Measurements from ENCODE around the gene HES6. TPM values are rescaled to one million over a fixed set of nuclear protein-coding genes. Genes with fewer than 3 reads are reported as not detected.
"Not testable (repeated sequence)": the region's sequence is repeated elsewhere in the genome, so short reads cannot be mapped to it uniquely, and the experiment has no call there.

The HES6 gene
- total RNA-seq, 1 donor from 2014 or later: 7.2 TPM

DNA sequence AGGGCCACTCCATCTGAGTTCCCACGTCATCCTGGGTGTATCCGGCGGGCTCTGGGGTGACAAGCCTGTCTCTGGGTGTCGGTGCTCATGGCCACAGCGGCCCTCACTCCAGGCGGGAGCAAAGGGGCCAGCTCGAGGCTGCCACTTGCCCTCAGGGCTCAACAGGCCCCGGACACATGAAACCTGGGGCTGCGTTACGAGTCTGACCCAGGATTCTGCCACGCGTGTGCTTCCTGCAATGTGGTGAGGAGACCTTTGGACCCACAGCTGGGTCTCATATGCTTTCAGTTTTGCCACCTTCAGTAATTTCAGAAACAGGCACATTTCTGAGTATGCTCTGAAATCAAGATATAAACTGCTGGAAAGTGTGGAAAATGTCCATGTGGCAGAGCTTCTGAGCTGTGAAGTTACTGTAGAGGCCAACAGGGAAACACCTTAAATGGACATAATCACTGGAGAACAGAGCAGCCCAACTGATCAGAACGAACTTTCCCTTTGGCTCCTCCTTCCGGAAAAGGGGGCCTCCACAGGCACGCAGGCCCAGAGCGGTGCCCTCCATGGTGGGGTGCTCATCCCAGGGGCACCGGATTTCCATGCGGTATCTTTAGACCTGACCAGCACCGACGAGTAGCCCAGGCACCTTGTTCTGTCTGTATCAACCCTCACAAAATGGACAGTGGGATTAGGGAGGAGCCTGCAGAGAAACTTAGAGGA lies 34.5 kb upstream of the HES6 start:
- no peak for DNase-seq (ENCODE audit: extremely low read depth, low read depth, low spot score)

DNA sequence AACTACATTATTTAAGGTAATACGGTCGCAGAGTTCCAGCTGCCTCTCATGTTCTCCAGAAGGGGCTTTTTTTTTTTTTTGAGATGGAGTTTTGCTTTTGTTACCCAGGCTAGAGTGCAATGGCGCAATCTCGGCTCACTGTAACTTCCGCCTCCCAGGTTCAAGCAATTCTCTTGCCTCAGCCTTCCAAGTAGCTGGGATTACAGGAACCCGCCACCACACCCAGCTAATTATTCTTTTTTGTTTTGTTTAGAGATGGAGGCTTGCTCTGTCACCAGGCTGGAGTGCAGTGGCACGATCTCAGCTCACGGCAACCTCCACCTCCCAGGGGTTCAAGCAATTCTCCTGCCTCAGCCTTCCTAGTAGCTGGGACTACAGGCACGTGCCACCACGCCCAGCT lies 33.6 kb upstream of the HES6 start:
- DNase-seq (ENCODE audit: extremely low read depth, low read depth, low spot score): not testable (repeated sequence)

DNA sequence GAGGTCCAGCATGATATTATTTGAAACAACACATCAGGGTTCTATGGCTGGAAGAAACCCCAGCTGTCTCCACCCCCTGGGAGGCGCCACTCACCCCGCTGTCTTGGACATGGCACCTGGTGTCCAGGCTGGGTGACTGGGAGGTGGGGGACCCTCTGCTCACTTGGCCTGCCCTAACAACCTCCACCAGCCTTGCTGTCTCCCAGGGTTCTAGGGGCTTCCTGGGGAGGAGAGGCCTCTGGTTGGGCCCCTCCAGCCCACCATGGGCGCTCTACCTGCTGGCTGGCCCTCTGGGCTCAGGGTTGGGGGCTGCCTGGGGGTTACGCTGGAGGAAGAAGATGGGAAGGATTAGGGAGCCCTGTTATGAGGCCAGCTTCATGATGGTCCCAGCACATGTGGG lies 32.3 kb upstream of the HES6 start:
- DNase-seq (ENCODE audit: extremely low read depth, low read depth, low spot score): no peak

DNA sequence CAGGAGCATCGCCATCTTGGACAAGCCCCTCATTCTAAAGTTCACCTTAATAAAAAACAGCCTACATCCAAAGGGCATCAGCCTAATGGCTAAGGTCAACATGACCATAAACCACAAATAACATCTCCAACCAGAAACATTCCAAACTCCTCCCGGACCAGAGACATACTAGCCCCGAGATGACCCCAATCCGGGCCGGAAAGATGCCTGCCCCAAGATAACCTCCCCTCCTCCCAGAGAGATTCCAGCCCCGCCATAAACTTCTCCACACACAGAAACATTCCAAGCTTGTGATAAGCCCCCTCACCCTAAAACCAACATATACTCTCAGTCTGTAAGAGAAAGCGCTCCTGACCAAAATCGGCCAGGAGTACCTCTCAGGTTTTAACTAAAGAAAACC lies 31.8 kb upstream of the HES6 start:
- DNase-seq (ENCODE audit: extremely low read depth, low read depth, low spot score): not testable (repeated sequence)

DNA sequence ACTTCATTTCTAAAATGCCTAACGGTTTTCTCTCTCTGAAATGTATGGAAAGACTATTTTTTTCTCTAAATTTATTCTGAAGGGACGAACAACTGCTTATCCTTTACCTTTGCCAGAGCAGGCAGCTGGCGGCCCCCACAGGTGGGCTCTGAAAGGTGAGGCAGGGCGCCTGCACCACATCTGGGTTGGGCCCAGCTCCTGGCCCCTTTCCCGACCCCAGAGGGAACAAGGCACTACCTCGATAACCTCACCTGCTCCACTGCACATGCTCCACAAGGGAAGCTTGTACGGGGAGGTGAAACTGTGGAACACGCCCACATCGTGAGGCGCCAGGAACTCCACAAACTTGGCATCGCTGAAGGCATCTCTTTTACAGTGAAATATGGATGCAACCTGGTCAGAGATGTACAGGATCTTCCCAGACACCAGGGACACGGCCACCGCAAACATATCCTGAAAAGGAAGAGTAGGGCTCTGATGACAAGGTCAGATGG lies 31.3 kb upstream of the HES6 start:
- no peak for DNase-seq (ENCODE audit: extremely low read depth, low read depth, low spot score)

DNA sequence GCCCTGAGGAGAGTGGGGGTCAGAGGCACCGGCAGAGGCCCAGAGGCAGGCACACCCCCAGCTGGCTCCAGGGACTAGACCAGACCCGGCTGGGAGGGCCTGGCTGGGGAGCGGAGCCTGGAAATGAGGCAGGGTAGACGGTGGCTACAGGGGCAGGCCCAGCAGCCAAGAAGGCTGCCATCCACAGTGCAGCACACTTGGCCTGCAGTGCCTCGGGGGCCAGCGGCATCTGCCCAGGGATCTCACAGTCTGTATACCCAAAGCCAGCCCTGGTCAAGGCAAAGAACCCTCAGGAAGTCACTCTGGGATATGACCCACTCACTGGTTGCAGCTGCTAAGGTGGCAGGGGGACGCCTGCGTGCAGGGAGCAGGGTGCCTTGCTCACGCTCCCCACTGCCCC lies 30.8 kb upstream of the HES6 start:
- no peak for DNase-seq (ENCODE audit: extremely low read depth, low read depth, low spot score)

DNA sequence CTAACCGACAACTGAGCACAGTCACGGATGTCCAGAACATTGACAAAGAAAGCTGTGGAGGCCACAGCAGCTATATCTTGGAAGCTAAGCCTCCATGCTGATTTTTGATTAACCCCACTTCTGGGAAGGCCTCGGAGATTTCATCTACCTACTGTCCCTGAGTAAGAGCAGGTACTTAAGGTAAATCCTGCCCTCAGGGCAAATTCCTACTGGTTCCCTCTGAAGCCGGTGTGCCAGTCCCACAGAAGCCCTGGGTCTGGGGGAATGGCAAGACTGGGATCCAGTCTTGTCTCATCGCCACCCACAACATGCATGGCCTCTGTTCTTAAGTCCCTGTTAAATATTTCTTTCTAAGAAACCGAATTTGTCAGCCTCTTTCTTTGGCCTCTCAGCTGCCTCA lies 29.9 kb upstream of the HES6 start:
- DNase-seq (ENCODE audit: extremely low read depth, low read depth, low spot score): no peak

DNA sequence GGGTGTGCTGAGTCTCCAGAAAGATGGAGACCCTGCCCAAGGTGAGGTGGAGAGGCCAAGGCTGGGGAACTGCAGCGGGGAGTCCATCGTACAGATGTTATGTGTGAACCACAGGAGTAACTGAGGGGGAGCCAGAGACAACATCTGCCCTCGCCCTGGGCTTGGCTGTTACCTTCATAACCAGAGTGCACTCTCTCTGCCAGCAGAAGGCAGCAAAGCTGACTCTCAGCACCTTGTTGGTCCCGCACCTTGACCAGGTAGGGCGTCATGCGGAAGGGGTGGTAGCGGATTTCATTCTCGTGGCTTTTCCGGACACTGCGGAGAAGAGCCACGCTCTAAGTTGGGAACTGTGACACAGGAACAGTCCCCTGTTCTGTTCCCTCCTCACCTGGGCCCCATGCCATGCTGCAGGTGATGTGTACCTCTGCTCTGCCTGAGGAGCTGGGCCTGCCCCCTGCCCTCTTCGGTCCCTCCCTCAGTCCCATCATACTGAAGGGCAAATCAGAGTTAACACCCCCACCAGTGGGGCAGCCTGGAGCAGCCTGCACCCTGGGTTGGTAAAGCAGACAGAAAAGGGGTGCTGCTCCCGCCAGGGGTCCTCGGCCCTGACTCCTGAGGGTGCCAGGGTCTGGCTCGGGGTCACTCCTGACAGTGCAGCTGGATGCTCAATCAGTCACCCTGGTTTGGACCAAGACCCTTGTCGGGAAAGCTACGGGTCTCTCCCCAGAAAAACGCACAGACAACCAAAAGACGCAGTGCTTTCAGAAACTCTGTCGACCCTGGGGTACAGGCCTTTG lies 28.2 kb upstream of the HES6 start:
- DNase-seq (ENCODE audit: extremely low read depth, low read depth, low spot score): no peak

DNA sequence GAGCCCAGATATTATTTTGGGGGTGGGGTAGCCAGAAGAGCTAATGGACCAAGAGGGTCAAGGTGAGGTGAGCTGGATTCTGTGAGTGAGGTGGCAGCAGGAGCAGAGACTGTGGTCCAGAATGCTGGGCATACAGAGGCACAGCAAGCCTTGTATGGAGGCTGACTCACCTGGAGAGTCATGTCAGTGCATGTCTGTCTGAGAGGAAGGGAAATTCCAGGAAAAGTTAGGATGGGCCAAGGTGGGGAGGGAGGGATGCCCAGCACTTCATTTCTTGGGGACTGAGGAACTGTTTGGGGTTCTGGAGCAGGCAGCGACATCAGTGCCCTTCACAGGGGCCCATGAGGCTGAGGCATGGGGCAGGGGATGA lies 27.5 kb upstream of the HES6 start:
- DNase-seq (ENCODE audit: extremely low read depth, low read depth, low spot score): no peak

DNA sequence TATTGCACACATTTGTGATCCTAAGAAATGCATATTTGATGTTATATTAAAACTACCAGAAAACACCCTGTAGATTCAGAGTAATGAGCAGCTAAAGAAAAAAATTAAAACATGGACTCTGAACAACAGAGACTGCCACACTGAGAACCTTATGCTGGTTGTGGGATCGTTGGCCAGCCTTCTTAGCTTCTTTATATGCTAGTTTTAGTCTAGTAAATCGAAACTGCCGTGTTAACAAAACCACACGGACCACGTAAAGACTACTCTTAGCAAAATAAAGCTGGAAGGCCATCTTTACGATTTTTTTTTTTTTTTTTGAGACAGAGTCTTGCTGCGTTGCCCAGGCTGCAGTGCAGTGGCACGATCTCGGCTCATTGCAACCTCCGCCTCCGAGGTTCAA lies 25.8 kb upstream of the HES6 start:
- DNase-seq (ENCODE audit: extremely low read depth, low read depth, low spot score): no peak

DNA sequence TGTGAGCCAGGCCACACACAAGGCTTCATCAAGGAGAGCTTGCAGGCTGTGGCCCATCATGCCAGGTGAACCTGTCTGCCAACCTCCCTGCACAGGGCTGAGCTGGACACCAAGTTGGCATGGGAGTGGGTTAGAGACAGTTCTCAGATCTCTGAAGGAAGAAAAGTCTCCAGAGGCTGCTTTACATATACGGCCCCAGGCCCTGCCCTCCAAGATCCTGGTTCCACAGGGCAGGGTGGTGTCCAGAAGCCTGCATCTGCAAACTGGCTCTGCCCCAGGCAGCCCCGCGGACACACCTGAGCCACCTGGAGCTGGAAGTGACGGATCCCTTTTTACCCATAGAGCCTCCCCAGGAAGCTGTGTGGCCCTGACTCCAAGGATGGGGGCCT lies 24.2 kb upstream of the HES6 start:
- no peak for DNase-seq (ENCODE audit: extremely low read depth, low read depth, low spot score)

DNA sequence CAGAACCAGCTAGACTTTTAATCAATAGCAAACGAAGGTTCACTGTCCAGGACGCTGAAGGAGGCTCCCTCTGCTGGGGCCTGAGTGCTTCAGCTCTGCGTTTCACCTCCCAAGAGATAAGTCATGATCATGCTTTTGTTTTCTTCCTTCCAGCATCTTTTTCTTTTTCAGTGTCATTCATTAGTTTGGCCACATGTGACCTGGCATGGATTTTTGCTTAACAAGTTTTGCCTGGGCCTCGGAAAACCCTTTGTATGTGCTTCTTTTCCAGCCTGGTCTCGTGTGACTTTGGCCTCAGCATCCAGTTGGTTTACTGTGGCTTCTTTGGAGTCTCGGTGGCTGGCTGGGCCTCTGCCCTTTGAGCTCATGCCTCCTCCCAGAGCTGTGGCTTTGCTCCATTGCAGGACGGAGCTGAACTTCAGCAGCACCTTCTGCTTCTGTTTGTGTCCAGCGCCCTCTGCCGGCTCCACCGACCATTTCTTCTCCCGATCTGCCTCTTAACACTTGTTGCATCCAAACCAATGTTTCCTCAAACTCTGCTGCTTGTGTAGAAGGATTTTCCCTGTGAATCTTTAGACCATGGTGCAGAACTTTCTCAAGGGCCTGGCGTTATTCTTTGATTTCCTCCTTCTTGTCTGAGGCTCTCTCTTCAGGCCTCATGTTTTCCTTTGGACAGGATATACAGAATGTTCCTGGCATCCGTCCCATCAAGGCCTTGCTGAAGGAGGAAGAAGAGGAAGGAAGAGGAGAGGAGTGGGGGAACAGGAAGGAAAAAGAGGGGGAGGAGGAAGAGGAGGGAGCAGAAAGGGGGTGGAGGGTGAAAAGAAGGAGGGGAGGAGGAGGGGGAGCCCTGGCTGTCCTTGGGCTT lies 23.6 kb upstream of the HES6 start:
- peak; percentile 85 for DNase-seq (ENCODE audit: extremely low read depth, low read depth, low spot score)

DNA sequence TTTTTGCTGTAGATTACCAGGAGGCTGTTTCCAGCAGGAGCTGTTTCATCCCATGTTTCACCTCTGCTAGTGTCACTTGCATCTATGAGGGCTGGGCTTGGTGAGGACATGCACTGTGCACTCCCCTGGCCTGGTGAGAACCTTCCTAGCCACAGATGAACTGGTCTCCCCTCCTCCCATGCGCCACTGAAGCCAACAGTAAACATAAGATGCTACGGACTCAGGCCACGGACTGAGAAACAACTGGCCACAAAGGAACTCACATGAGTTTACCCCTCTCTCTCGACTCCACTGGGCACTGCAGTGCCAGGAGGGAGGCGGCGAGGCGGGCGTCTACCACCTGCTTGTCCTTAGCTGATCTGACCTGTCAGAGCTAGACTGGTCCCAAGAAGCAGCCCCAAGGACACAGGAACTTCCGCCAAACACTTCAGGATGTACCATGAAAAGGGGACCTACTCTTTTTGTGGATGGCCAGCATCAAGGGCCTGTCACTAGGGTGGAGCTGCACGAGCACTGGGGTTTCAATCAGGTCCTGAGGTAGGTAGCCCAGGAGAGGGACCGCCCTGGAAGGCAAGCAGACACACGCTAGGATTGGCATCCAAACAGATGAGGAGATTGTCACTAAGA lies 22.8 kb upstream of the HES6 start:
- DNase-seq (ENCODE audit: extremely low read depth, low read depth, low spot score): no peak

DNA sequence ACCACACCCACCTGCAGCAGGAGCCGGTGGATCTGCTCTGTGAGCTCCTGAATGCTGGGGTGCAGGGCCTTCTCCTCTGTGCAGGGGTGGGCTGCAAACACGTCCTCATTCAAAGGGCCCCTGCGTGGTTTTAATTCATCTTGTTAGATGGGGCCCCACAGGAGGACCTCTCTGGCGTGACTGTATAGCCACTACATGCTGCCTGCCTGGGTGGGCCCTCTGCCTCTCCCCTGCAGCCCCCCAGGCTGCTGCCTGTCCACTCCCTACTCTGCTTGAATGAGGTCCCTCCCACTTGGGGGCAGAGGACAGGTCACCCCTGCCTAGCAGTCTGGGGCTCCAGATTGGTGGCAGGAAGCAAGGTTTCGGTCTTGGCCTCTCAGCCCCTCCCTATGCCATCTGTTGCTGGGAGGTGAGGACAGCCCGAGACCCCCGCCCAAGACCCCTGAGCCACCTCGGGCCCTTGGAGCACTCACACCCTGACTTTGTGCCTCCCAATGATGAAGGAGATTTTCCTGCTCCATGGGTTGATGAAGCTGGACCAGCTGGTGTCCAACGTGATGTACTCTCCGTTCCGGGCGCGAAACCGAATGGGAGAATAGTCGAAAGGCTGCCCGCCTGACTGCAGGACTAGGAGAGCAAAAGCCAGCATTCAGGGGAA lies 22.0 kb upstream of the HES6 start:
- DNase-seq (ENCODE audit: extremely low read depth, low read depth, low spot score): no peak

DNA sequence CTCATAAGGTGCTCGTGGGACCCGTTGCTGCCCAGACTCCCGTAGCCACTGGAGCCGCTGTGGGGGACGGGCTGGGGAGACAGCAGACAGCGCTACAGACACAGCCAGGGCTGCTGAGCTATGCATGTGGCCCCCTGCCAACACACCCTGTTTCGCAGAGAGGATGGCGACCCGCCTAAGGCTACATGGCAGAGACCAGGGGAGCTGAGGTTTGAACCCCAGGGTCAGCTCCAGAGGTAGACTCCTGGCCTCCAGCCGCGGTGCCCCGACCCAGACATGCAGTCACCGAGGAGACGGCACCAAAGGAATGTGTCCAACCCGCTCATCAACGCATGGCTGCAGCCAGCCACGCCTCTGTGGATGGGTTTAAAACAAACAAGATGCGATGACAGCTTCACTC lies 21.0 kb upstream of the HES6 start:
- DNase-seq (ENCODE audit: extremely low read depth, low read depth, low spot score): no peak

DNA sequence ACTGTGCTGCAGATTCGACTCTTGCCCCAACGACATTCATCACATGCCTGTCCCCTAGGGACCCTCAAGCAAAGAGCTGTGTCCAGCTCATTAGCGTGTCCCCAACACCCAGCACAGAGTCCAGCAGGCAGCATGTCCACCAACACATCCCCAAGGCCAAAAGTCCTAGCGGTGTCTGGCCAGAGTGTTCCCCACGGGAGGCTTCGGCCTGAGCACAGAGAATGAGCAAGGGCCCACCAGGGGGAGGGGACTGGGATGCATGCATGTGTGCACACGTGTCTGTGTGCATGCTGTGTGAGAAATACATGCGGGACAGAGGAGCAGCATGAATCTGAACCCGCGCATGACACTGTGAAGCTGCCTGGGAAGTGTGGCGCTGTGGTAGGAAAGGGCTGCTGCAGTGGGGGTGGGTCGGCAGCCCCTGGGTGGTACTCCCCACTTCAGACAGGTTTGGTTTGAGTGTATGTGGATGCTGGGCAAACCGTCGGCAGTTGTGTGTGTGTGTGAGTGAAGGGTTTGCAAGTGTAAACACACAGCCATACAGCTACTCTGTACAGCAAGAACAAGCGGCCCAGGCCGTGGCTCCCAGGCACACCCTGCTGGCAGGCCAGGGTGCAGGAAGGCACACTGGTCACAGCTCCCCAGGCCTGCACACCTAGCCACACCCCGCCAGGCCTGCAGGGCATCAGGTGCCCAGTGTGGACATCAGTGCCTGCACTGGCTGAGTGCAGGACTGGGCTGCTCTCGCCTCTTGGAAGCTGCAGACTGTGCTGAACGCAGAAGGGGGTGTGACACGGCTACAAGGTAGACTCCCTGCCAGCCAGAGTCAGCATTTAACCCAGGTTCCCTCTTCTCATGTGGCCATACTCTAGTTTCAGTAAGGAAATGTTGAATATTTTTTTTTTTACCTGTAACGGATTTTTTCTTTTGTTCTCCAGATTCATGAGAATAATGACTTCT lies 19.5 kb upstream of the HES6 start:
- DNase-seq (ENCODE audit: extremely low read depth, low read depth, low spot score): no peak

DNA sequence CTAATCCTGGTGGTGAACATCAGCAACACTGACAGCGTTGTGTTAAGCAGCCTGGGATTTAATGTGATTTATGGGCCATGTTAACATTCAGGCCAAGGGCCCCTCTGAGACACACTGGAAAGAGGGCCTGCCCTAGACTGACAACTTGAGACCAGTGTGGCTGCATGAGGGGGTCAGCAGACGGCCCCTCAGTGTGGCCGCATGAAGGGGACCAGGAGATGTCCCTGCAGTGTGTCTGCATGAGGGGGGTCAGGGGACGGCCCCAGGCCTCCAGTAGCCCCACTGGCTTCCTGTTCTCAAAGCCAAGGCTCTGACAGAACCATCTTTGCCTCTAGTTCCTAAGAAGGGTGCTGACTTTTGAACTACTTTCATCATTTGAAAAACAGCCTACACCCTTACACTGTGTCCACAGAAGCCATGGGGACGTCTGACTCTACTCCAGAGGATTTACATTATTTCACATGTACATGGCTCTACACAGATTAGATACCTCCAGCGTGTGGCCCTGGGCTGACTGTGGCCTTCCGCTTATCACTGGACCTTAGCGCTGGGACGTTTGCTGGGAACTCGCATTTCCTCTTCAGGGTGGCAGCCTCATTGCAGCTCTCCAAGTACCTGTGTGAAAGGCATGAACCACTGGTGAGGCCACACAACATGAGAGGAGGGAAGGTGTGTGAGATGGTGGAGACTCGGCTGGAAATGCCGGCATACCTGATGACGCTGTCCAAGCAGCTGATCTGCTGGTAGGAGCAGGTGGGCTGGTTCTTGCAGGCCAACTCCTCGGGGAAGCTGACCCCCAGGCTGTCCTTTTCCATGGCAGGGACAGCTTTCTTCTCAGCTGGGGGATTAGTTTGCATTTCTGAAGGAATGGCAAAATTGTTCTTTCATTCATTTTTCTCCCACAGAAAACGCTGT lies 18.2 kb upstream of the HES6 start:
- DNase-seq (ENCODE audit: extremely low read depth, low read depth, low spot score): no peak

DNA sequence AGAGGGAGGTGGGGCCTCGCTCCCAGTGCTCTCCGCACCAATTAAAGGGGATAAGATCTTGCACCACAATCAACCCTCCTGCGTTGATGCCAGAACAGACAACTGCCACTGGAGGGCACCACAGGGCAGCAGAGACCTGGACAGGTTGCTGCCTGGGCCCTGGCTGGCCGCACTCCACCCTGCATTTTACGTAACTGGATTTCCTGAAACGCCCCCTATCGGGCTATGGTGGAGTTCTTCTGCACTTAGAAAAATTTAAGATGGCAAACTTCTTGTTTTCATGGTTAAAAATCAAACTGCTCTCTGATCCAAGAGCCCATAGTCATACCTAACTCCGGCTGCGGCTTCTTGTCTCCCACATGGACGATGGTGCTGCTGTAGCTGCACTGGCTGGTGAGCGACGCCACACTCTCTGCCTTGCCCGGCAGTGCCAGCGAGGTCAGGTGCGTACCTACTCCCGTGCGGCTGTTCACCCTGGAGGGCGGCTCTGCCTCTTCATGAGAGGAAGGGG lies 16.8 kb upstream of the HES6 start:
- peak; percentile 71 for DNase-seq (ENCODE audit: extremely low read depth, low read depth, low spot score)
